Naive thymus-derived CD4-positive, alpha-beta T cell (primary cell): ENCODE results near the gene HAS3. TPM values are rescaled to one million over a fixed set of nuclear protein-coding genes. Genes with fewer than 3 reads are reported as not detected.
"Not testable (repeated sequence)": the region's sequence is repeated elsewhere in the genome, so short reads cannot be mapped to it uniquely, and the experiment has no call there.

Source experiments
- ATAC-seq: fragments of 150-1000 bp; cut with Tn5 transposase; 2 replicates; pipeline ENCODE4 v1.10.0; 2021; ENCODE audit warnings: mild to moderate bottlenecking, moderate library complexity
- CTCF ChIA-PET: fragments of 350-600 bp; sonication (Branson Sonifier 250); formaldehyde crosslinking; loops from one replicate; lab custom pipeline; 2021; ENCODE audit warnings: antibody characterized with exemption; lab: Charles Lee
- POLR2A ChIA-PET: fragments of 350-600 bp; sonication (Branson Sonifier 250); formaldehyde crosslinking; loops from one replicate; lab custom pipeline; 2021; ENCODE audit warnings: antibody characterized with exemption, inconsistent platforms; lab: Charles Lee
- DNase-seq, 9 donors: peaks; one replicate each; pipeline versions ENCODE4 v3.0.0 to v3.0.0-alpha.2; 2020 to 2022; ENCODE audit warnings: mixed read lengths in 1 of 9
- H3K27ac ChIP-seq: one replicate; pipeline ENCODE4 v1.7.0; 2013; ENCODE audit warnings: mild to moderate bottlenecking, low read depth, low read length, moderate library complexity
- H3K27me3 ChIP-seq, 2 donors: one replicate each; pipeline ENCODE4 v1.7.0; 2013; ENCODE audit warnings: low read length in 2 of 2, mild to moderate bottlenecking in 2 of 2, moderate library complexity in 2 of 2; ENCODE audit not compliant: control insufficient read depth in 2 of 2, insufficient read depth in 2 of 2
- H3K36me3 ChIP-seq, 3 experiments: 1 replicate in 2 of 3; 2 replicates in 1 of 3; pipeline ENCODE4 v1.7.0; 2013; ENCODE audit warnings: low read length in 3 of 3, mild to moderate bottlenecking in 3 of 3, moderate library complexity in 1 of 3; ENCODE audit not compliant: insufficient read depth in 3 of 3, control insufficient read depth in 2 of 3
- H3K4me1 ChIP-seq, 2 donors: one replicate each; pipeline ENCODE4 v1.7.0; 2013; ENCODE audit warnings: low read length in 2 of 2, mild to moderate bottlenecking in 2 of 2, moderate library complexity in 1 of 2; ENCODE audit not compliant: control insufficient read depth in 2 of 2, insufficient read depth in 2 of 2
- H3K4me3 ChIP-seq: 2 replicates; pipeline ENCODE4 v1.7.0; 2013; ENCODE audit warnings: mild to moderate bottlenecking, low read length
- H3K9me3 ChIP-seq, 3 experiments: 1 replicate in 2 of 3; 2 replicates in 1 of 3; pipeline ENCODE4 v1.7.0; 2013; ENCODE audit warnings: low read length in 3 of 3; ENCODE audit not compliant: control insufficient read depth in 2 of 3
- H3K27ac Mint-ChIP-seq, 9 donors: one replicate each; pipeline ENCODE4 v1.8.0; 2020 to 2022; ENCODE audit warnings: mixed read lengths in 9 of 9, mild to moderate bottlenecking in 8 of 9, moderate library complexity in 5 of 9, inconsistent platforms in 2 of 9
- H3K27me3 Mint-ChIP-seq, 5 donors: one replicate each; pipeline ENCODE4 v1.8.0; 2021 to 2022; ENCODE audit warnings: mixed read lengths in 5 of 5, mild to moderate bottlenecking in 1 of 5
- H3K36me3 Mint-ChIP-seq, 5 donors: one replicate each; pipeline ENCODE4 v1.8.0; 2020 to 2022; ENCODE audit warnings: mixed read lengths in 5 of 5, mild to moderate bottlenecking in 3 of 5, inconsistent platforms in 1 of 5
- H3K4me1 Mint-ChIP-seq, 7 donors: one replicate each; pipeline ENCODE4 v1.8.0; 2020 to 2022; ENCODE audit warnings: mixed read lengths in 7 of 7, mild to moderate bottlenecking in 3 of 7, inconsistent platforms in 1 of 7
- H3K4me3 Mint-ChIP-seq, 10 donors: one replicate each; pipeline ENCODE4 v1.8.0; 2020 to 2022; ENCODE audit warnings: mild to moderate bottlenecking in 10 of 10, mixed read lengths in 10 of 10, moderate library complexity in 6 of 10, inconsistent platforms in 2 of 10
- H3K9me3 Mint-ChIP-seq, 11 donors: one replicate each; pipeline ENCODE4 v1.8.0; 2020 to 2022; ENCODE audit warnings: mixed read lengths in 11 of 11, mild to moderate bottlenecking in 4 of 11, inconsistent platforms in 1 of 11, moderate library complexity in 1 of 11
- intact Hi-C, 2 donors: fragments of 100-400 bp; cut with micrococcal nuclease; formaldehyde crosslinking; loops; one replicate each; pipeline ENCODE4 v1.15.1; 2023
- polyA plus RNA-seq, 2 donors: library from polyadenylated mRNA; unstranded; fragments of 300-500 nt; fragmentation: Illumina TruSeq; gene quantifications; one replicate each; pipeline ENCODE4 v1.2.3, GENCODE V29; 2021
- total RNA-seq, 6 experiments: library from RNA in 5 of 6; stranded (reverse) in 5 of 6; gene quantifications; 1 replicate in 5 of 6; 2 replicates in 1 of 6; pipeline ENCODE4 v1.2.3 and lab custom pipeline; 2021 to 2026

HAS3 gene
- total and polyA plus RNA-seq, 7 experiments from 2014 or later = 0.24 to 4.2 (median 2.9) TPM; not detected in 1

DNA sequence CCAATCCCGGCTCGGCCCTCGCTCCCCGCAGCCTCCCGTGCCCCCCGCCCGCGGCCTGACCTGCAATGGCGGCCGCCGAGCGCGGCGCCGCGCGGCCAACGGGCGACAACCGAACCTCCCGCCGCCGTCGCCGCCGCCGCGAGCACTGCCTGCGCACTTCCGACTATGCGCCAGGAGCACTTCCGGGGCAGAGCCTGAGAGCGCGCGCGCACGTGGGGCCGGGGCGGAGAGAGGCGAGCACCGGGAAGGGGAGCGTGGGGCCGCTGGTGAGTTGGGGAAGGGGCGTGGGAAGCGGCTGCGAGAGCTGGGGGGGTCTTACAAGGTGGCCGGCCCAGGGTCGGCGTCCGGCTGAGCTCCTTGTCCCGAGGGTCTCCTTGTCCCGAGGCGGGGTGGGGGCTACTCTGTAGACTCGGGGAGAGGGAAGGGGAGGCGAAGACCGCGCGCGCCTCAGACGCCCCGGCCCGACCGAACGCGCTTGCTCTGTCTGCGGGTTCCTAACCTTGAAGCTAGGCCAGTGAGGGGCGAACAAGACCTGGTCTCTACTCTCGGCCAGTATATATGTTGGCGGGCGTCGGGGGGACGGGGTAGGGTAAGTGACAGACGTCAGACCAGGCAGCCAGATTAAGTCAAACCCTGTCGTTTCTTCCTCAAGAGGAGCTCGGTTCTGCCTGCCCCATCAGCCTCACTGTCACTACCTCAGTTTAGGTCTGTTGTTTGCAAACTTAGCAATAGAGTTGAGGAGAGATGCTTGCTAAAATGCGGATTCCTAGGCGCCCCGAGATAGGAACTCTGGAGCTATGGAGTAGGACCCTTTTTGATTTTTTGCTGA, 27.2 kb downstream of the HAS3 start, which contains the start of the genes CHTF8 and UTP4:
CHTF8 (minus strand) TSS at position 165 of the 829 bp plus-strand sequence. CDS start 11,130 bp downstream, outside the sequence.
UTP4 (plus strand) TSS at position 226 of the 829 bp plus-strand sequence. CDS start 811 bp downstream, outside the sequence.
- no peaks in the 10 kb centered on the region for H3K27me3 ChIP-seq
- H3K36me3 ChIP-seq = peaks cover 0 to 23% (median 8%) of the 10 kb centered on the region in 3 experiments
- DNase-seq (peak; percentile 81 to 91 (median 87)), ATAC-seq (peak; percentile 95)
- peak within 1 kb of the TSS; percentile 88 for H3K27ac ChIP-seq
- H3K4me1 ChIP-seq = peaks cover 12 to 23% of the 10 kb centered on the region in 2 donors
- Mint-ChIP-seq H3K4me3 (peak within 1 kb of the TSS; percentile 91 to 97 (median 94)), H3K27me3 (no peaks in the 10 kb centered on the region), H3K27ac (peak within 1 kb of the TSS; percentile 85 to 97 (median 95)), H3K36me3 (peaks cover 0 to 11% (median 5%) of the 10 kb centered on the region in 5 donors), H3K4me1 (peaks cover 16 to 71% (median 61%) of the 10 kb centered on the region in 7 donors), H3K9me3 (no peaks in the 10 kb centered on the region)
- intact Hi-C loops = loop anchor here (1.0 to 5.0 kb wide), 15 partner anchors 8 to 1905 kb away; partner anchors contain the start of genes SNTB2 (in 2 of the 2), VPS4A (in 2 of the 2), COG8 (in 1 of the 2) and FHOD1 (in 1 of the 2)
- H3K4me3 ChIP-seq = peak within 1 kb of the TSS; percentile 80
- no peaks in the 10 kb centered on the region for H3K9me3 ChIP-seq
- CTCF ChIA-PET = interaction anchor here (0.6 to 1.8 kb wide), 4 partner anchors 11 to 1656 kb away, joined by 3 to 4 read pairs (median 3); no protein-coding TSS in a partner anchor
- POLR2A ChIA-PET = interaction anchor here (0.6 to 1.4 kb wide), 11 partner anchors 9 to 715 kb away, joined by 3 to 5 read pairs (median 3); partner anchors contain the start of gene SNTB2

DNA sequence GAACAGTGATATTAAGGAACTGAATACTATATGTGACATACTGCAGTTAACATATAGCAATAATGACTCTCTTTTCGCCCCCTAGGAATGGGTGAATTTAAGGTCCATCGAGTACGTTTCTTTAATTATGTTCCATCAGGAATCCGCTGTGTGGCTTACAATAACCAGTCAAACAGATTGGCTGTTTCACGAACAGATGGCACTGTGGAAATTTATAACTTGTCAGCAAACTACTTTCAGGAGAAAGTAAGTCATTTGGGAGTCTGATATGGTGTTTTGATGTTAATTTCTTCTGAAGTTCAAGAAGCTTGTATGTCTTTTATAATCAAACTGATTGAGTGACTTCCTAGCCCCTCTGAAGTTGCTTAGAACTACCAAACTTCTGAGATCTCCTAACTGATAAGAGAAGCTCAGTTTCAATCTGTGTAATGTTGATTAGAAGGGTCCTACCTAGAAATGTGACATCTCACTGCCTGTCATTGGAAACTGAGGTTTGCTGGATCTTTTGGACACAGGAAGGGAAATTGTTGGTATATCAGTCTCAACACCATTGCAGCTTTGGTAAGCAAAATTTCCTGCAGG, 28.0 kb downstream of the HAS3 start:
- peaks cover 0 to 31% (median 11%) of the 10 kb centered on the region in 3 experiments for H3K36me3 ChIP-seq
- H3K4me3 ChIP-seq = peak overlapping the region; percentile 80
- ChIA-PET CTCF (interaction anchor here (0.6 to 1.8 kb wide), 3 partner anchors 12 to 1657 kb away, joined by 3 to 4 read pairs (median 3); no protein-coding TSS in a partner anchor), POLR2A (interaction anchor here (0.9 to 1.4 kb wide), 6 partner anchors 9 to 177 kb away, joined by 3 to 5 read pairs (median 4); partner anchors contain the start of gene SNTB2)
- H3K9me3 ChIP-seq = no peaks in the 10 kb centered on the region
- H3K36me3 Mint-ChIP-seq = peaks cover 0 to 14% (median 7%) of the 10 kb centered on the region in 5 donors
- H3K27ac Mint-ChIP-seq = peak overlapping the region; percentile 85 to 97 (median 95)
- H3K27me3 Mint-ChIP-seq = no peaks in the 10 kb centered on the region
- no peak for DNase-seq
- no peaks in the 10 kb centered on the region for H3K27me3 ChIP-seq
- ATAC-seq = no peak
- peaks cover 12 to 23% of the 10 kb centered on the region in 2 donors for H3K4me1 ChIP-seq
- H3K27ac ChIP-seq = peak overlapping the region; percentile 88
- H3K9me3 Mint-ChIP-seq = no peaks in the 10 kb centered on the region
- H3K4me3 Mint-ChIP-seq = peak overlapping the region; percentile 91 to 97 (median 94)
- intact Hi-C loops = loop anchor here (2.0 to 5.0 kb wide), 6 partner anchors 251 to 1906 kb away; partner anchors contain the start of genes FHOD1 (in 1 of the 2), SLC9A5 (in 1 of the 2), TANGO6 (in 1 of the 2) and TERF2 (in 1 of the 2)
- H3K4me1 Mint-ChIP-seq = peaks cover 16 to 65% (median 61%) of the 10 kb centered on the region in 7 donors

DNA sequence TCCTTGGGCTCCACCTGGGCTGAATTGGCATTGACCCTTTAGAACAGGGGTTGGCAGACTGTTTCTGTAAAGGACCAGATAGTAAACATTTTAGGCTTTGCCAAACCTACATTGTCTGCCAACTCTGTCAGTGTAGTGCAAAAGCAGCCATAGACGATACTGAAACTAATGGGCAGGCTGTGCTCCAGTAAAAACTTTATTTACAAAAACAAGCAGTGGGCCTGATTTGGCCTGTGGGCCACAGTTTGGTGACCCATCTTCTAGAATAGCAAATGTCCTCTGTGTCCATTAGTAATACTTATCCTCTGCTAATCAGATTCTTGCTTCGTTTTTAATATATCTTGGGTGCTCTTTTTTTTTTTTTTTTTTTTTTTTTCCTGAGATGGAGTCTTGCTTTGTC, 33.2 kb downstream of the HAS3 start:
- Mint-ChIP-seq H3K27ac (no peak overlapping the region), H3K4me1 (peaks cover 14 to 29% (median 23%) of the 10 kb centered on the region in 7 donors), H3K4me3 (no peak overlapping the region), H3K27me3 (no peaks in the 10 kb centered on the region), H3K36me3 (peaks cover 24 to 48% (median 29%) of the 10 kb centered on the region in 5 donors), H3K9me3 (no peaks in the 10 kb centered on the region)
- Histone ChIP-seq H3K27ac (no peak overlapping the region), H3K9me3 (no peaks in the 10 kb centered on the region), H3K27me3 (no peaks in the 10 kb centered on the region), H3K4me3 (no peak overlapping the region), H3K36me3 (peaks cover 0 to 63% (median 27%) of the 10 kb centered on the region in 3 experiments), H3K4me1 (peaks cover 0 to 8% of the 10 kb centered on the region in 2 donors)
- intact Hi-C loops = no loop called here
- CTCF ChIA-PET = no interaction called here
- ATAC-seq (no peak), DNase-seq (no peak)
- POLR2A ChIA-PET = no interaction called here

DNA sequence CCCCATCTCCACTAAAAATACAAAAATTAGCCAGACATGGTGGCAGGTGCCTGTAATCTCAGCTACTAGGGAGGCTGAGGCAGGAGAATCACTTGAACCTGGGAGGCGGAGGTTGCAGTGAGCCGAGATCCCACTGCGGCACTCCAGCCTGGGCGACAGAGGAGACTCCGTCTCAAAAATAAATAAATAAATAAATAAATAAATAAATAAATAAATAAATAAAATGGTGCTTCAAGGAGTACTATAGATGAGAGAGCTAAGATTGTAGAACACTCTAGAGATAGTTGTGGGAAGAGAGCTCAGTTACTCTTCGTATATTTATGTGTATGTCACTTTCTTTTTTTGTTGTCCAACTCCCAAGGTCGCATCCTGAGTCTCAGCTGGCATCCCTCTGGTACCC, 34.0 kb downstream of the HAS3 start:
- H3K36me3 ChIP-seq = peaks cover 3 to 69% (median 27%) of the 10 kb centered on the region in 3 experiments
- H3K4me1 ChIP-seq, H3K27me3 Mint-ChIP-seq, CTCF ChIA-PET, H3K27ac Mint-ChIP-seq, intact Hi-C loops, H3K4me3 ChIP-seq, DNase-seq, H3K9me3 ChIP-seq, H3K9me3 Mint-ChIP-seq, POLR2A ChIA-PET, H3K27ac ChIP-seq, H3K4me3 Mint-ChIP-seq, ATAC-seq, H3K27me3 ChIP-seq: not testable (repeated sequence)
- Mint-ChIP-seq H3K4me1 (peaks cover 12 to 22% (median 16%) of the 10 kb centered on the region in 7 donors), H3K36me3 (peaks cover 21 to 51% (median 31%) of the 10 kb centered on the region in 5 donors)

DNA sequence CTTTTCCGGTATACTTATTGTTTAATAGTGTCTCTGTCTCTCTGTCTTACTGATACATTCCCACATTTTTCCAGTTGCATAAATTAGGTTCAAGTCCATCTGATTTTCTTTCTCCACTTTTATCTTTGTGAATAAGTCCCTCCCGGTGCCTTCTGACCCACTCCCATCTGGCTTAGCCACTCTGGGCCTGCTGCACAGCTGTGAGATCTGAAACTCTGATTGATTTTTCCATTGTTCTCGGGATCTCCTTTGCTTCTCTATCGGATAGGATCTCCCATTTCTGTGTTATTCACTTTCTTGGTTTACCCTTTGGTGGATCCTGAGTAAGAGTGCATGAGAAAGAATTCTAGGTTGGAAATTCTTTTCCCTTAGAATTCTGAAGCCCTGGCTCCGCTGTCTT, 35.6 kb downstream of the HAS3 start:
- H3K27ac ChIP-seq = no peak overlapping the region
- no peak overlapping the region for H3K27ac Mint-ChIP-seq
- ChIA-PET CTCF (no interaction called here), POLR2A (no interaction called here)
- no peaks in the 10 kb centered on the region for H3K27me3 ChIP-seq
- ATAC-seq = no peak
- peaks cover 4 to 77% (median 25%) of the 10 kb centered on the region in 3 experiments for H3K36me3 ChIP-seq
- H3K9me3 Mint-ChIP-seq = no peaks in the 10 kb centered on the region
- H3K9me3 ChIP-seq = no peaks in the 10 kb centered on the region
- H3K4me3 ChIP-seq = no peak overlapping the region
- no peaks in the 10 kb centered on the region for H3K4me1 ChIP-seq
- no peak overlapping the region for H3K4me3 Mint-ChIP-seq
- H3K4me1 Mint-ChIP-seq = peaks cover 6 to 14% (median 11%) of the 10 kb centered on the region in 7 donors
- no peaks in the 10 kb centered on the region for H3K27me3 Mint-ChIP-seq
- intact Hi-C loops = no loop called here
- no peak for DNase-seq
- H3K36me3 Mint-ChIP-seq = peaks cover 21 to 48% (median 31%) of the 10 kb centered on the region in 5 donors

DNA sequence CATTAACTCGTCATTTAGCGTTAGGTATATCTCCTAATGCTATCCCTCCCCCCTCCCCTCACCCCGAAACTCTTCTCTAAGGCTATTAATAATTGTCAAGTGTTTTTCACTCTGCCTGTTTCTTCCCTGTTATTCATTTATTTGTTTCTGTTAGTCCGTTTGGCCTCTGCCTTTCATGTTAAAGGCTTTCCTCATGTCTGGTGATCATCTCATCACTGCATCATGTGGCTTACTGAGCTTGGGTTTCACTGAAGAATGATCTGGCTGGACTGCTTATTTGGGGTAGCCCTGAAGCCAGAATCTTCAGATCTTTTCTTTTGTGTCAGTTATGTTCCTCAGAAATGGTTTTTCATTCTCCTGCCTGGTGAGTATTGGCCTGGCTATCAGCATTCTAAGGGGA, 36.5 kb downstream of the HAS3 start:
- Mint-ChIP-seq H3K36me3 (peaks cover 22 to 53% (median 31%) of the 10 kb centered on the region in 5 donors), H3K4me3 (no peak overlapping the region), H3K27ac (no peak overlapping the region), H3K27me3 (no peaks in the 10 kb centered on the region), H3K9me3 (no peaks in the 10 kb centered on the region), H3K4me1 (peaks cover 0 to 14% (median 5%) of the 10 kb centered on the region in 7 donors)
- H3K27me3 ChIP-seq = no peaks in the 10 kb centered on the region
- CTCF ChIA-PET = no interaction called here
- POLR2A ChIA-PET = interaction anchor here (0.8 kb wide), 1 partner anchor 11 kb away, joined by 3 read pairs; no protein-coding TSS in a partner anchor
- H3K27ac ChIP-seq = no peak overlapping the region
- H3K36me3 ChIP-seq = peaks cover 4 to 77% (median 23%) of the 10 kb centered on the region in 3 experiments
- no peak for DNase-seq
- intact Hi-C loops = no loop called here
- H3K4me1 ChIP-seq = no peaks in the 10 kb centered on the region
- no peak for ATAC-seq
- H3K9me3 ChIP-seq = no peaks in the 10 kb centered on the region
- no peak overlapping the region for H3K4me3 ChIP-seq
